GM18526 (cell line): ENCODE data around the gene COL5A2.

ENCODE experiments used
- POLR2A ChIP-seq: IDR thresholded peaks from 3 replicates; pipeline ENCODE4 v1.6.1; 2011; ENCODE audit not compliant: insufficient read length; ENCODE audit errors: extremely low read depth

The COL5A2 gene

DNA sequence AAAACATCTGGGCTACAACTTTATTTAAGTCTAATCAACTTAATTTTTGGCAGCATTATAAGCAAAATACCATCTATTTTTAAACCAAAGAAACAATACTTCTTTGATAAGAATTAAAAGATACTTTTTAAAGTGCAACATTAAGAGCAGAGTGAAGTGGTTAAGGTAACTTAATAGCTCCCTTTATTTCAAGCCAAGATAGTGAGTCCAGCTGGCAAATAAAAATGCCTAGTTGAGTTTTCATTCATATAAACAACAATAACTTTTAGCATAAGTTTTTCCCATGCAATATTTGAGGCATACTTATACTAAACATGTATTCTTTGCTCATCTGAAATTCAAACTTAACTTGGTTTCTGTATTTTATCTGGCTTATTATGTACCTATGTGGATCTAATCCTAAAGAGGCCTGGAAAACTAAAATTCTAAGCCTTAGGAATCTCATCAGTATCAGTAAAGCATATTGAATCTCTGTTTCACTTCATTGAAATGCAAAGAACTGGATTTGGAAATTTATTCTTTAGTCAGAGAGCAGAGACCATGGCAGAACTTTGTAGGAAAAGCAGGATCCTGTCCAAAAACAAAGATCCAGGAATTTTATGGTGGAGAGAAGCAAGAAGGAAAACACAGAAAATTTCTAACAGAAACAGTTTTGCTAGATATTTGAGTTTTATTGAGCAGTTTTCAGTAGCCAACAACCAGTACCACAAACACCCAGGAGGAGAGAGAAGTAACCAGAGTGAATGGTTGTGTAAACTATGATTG, 109.5 kb downstream of the COL5A2 start:
- no peak for TF ChIP-seq POLR2A

DNA sequence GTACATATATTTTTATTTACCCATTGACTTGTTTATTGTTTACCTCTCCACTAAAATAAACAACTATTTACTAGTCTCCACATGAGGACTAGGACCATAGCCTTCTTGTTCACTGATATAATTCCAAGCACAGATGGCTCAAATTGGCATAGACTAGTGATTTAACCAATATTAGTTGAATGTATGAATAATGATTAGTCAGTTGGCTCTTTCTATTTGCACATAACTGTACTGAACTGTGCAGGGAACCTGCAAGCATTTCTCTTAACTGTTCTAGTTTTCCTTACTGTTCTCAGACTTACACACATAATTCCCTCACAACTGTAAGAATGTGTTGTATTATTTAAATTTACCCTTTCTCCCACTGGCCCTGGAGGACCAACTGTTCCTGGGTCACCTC, 113.5 kb downstream of the COL5A2 start:
- TF ChIP-seq POLR2A: no peak

DNA sequence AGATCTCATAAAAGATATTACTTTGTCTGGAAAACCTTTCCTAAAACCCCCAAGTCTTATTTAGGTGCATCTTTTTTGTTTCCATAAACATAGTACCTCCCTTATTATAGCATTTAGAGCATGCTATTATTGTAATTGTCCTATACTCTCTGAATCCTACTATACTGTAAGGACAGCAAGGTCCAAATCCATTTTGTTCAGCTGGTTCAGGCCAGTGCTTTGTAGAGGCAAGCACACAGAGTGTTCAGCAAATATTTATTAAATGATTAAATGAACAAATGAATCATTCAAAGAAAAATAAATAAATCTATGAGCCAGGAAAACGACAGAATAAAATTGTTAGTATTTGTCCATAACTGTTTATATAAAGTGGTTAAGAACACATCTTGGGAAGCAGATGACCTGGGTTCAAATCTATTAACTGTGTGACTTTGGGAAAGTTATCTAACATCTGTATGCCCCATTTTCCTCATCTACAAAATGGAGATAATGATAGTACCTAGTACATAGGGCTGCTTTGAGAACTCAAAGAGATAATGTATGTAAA, 119.4 kb downstream of the COL5A2 start:
- TF ChIP-seq POLR2A: no peak

DNA sequence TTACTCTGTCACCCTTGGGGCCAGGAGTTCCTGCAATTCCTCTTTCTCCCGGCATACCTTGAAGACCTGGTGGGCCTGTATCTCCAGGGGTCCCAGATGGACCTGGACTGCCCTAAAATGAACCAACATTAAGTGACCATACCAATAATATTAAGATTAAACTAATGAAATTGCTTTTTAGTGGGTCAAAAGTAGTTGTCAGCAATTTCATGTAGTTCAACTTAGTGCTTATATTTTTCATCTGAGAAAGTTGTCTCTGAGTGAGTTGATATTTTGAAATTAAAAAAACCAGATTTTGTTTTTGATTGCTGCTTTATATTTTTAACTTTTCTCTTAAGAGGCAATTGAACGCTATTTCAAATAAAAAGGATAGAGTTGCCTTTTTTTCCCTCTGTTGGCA, 122.2 kb downstream of the COL5A2 start:
- TF ChIP-seq POLR2A: no peak

DNA sequence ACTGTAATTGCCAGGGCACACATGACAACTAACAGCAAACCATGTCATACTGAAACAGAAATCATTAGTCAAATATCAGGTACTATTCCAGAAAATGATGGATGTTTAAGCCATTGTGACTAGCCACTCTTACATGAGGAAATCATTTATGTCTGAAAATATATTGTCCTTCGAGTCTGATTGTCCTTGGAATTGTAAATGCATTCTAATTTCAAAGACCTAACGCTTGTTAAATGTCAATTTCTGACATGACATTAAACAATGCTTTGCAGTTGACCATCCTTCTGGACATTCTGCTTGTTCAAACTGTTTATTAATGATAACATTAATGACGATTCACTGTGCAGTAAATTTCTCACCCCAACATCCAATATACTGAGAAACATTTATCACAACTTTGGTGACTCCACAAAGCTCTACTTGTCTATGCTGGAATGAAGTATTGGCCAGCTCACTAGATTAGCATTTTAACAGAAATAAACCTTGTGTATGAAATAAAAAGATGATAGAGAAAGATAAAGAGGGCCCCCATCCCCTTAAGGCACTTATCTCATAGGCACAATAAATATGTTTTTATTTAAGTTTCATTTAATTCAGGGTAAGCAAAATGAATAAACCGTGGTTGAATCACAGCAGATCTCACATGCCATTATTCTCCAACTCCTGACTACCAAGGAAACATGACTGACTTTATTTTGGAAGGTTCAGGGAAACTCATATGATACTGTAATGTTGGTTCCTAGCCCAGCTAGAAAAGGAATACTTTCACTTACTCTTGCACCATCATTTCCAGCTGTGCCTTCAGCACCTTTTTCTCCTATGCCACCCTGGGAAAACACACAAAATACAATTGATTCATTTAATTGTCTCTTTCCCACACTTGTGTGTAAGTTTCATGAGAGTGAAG, 123.1 kb downstream of the COL5A2 start:
- TF ChIP-seq POLR2A: no peak

DNA sequence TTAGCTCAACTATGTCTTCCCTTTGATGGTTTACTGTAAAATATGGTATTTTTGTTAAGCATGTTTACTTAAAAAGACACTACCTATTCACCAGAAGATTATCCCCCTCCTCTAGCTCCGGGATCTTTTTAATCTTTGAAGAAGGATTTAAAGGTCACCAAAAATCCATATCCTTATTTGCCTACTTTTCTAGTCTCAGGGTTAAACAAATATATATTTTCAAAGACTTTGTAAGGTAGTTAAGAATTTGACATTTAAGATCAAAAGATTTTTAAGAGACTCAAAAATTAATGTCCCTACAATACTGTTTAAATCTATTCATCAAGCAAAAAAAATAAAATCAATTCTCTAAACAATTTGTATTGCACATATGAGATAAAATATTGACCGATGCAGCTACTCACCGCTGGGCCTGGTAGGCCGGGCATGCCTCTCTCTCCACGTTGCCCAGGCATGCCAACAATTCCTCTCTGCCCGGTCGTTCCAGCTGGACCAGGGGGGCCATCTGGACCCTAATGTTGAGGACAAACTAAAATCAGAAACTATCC, 129.3 kb downstream of the COL5A2 start:
- TF ChIP-seq POLR2A: no peak

DNA sequence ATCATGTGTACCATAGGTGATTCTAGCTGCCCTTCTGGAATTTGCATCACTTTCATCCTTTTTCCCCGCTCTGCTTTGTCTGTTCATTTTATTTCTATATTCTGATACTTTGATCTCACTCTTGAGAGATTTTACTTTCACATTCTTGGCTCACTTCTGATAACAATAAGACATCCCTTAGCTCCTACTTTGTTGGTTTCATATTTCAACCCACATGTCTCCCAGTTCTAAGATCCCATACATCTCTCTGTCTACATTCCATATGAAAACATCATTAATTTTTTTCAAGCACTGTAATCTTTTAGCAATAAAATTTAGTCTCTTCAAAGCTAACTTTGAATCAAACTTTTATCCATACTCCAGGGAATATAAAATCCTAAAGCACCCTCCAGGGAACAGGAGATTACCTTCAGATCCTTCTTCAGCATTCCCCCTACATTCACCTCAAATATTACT, 129.8 kb downstream of the COL5A2 start:
- TF ChIP-seq POLR2A: no peak

DNA sequence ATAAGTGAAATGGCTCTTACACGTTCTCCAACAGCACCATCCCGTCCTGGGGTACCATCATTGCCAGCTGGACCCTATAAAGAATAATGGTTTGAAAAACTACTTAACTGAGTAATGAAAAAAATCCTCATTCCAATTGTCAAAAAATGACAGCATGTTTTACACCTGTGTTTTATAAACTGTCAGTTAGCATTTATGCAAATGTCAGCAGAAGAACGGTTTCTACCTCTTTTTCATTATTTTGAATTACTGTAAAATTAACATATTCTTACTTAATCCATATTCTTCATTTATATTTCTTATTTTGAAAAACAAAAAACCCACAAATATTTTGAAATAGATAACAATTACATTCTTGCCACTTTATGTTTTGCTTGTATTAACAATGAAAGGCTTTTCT, 131.4 kb downstream of the COL5A2 start:
- no peak for TF ChIP-seq POLR2A

DNA sequence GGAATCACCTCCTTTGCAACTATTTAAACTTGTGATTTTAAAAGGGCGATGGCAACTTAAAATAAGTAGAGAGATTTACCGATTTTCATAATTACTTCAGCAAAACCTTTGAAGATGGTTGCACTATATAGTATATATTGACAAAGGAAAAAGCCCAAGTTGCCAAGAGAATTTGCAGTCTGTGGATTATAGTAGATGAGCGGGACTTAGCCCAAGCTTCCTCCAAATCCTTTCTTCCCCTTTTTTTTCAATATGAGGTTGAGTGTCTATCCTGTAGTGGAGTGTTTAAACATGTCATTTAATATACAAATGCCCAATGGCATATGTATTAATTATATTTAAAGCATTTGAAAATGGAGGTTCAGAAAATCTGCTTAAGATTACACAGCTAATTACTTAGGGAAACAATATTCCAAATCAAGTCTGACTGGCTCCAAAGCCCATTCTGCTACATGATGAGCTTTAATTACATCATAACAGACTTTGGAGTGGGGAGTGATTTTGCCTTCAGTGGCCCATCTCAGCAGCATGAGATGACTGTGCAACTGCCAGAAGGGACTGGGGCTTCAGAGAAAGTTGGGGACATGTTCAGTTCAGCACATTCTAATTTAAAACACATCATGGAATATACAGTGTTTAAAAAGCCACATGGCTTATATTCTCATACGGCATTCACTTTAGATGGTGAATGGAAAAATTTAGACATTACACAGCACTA, 132.2 kb downstream of the COL5A2 start:
- no peak for TF ChIP-seq POLR2A

DNA sequence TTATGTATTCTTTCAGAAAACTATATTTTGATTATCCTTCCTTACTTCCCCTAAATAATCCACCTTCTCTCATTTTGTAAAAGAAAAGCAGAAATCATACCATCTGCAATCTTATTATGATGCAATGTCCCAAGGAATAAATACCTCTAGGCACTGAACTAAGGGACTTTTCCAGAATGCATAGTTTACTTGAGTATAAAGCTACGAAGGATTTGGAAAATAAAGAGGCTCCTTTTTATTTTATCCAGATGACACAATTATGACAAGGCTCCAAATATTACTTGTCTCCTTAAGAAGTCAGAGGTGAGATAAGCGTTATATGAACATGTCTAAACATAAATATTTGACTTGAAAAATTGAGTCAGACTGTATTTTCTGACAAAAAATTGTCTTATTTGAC, 133.2 kb downstream of the COL5A2 start:
- no peak for TF ChIP-seq POLR2A

DNA sequence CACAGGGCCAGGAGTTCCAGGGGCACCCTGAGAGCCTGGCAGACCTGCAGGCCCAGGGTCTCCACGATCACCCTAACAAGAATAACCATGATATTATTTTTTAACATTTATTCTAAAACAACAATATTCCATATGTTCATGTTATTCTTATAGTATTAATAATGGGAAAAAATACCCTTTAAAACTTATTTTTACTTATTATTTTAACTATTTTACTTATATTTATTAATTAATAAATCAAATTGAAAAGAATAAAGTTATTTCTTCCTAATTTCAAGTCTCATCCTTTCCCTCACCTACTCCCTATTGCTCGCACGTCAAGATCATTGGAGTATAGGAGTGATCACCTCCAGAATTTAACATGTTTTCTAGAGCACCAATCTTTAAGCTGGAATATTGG, 133.7 kb downstream of the COL5A2 start:
- TF ChIP-seq POLR2A: no peak

DNA sequence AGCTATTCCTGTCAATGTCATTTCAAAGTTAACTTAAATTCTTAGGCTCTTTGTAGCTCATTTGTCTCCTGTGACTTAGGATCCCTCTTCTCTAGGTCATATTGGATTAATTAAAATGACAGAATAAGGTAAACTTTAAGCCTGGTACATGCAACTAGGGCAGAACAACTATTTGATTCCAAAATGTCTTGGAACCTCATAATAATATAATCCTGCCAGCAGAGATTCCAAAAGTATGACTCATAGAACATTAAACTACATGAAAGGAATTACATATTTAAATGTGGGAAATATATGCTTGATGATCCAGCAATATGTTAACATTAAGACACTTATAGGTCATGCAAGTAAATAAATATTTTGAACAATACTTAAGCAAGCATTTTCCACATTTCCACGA, 142.0 kb downstream of the COL5A2 start:
- no peak for TF ChIP-seq POLR2A

DNA sequence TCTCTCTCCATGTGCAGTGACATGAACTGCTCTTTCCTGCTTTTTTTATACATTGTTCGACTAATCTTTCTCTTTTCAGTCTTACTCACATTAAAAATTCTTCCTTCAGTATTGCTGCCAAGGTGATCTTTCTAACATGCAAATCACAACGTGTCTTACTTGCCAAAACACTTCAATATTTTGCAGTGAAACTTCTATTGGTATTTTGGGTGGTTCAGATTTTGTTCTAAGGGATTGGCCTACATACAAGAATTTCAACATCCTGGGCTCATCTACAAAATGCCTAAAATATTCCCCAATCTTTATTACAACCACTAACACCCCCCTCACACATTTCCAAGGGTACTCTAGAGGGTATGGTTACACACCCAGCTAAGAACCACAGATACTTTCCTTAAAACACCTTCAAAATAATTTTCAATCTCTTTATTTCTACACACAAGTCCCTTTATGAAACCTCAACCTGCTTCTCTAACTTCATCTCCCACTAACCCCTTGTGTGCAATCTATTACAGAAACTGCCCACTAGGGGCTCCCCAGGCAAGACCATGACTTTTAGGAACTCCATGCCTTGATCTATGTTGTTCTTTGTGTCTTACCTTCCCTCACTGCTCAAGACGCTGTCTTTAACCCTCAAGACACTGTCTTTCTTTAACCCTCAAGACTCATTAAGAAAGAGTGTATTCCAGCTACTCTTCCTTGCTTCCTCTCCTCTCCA, 154.5 kb downstream of the COL5A2 start:
- TF ChIP-seq POLR2A: no peak

DNA sequence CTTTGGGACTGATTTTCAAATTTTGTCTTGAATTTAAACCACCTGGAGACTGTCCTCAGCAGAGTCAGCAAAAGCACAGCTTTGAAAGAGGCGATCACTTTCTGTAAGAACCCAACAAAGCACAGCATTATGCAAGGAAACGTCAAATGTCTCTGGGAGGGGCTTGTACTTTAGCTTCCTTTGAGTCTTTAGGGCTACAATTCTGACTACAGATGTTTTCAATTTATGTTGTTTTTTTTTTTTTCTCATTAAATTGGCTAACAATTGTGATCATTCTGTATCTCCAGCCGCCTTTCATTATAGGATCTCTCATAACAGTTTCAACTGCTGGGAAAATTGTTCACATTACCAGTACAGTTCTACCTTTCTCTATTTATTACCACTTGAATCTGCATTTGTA, 157.1 kb downstream of the COL5A2 start:
- TF ChIP-seq POLR2A: no peak
